GM12878 (cell line): ENCODE data around the gene B4GALNT2.

ENCODE experiments used
- BRCA1 ChIP-seq: IDR thresholded peaks from 2 replicates; pipeline ENCODE4 v1.6.1; 2011; ENCODE audit warnings: low read depth, low read length, improper control_type of control experiment
- CREM ChIP-seq: IDR thresholded peaks from 2 replicates; pipeline ENCODE4 v1.6.1; 2014; ENCODE audit warnings: antibody characterized with exemption, low read depth
- CTCF ChIP-seq, 3 experiments: IDR thresholded peaks in 2 of 3; conservative IDR thresholded peaks in 1 of 3; 2 replicates each; pipeline ENCODE4 v1.5.1; 2011; ENCODE audit warnings: low read depth in 3 of 3, low read length in 3 of 3, mild to moderate bottlenecking in 3 of 3, control low read depth in 2 of 3, moderate library complexity in 2 of 3, inconsistent platforms in 1 of 3, mixed read lengths in 1 of 3; ENCODE audit not compliant: control insufficient read depth in 2 of 3, insufficient read depth in 1 of 3; ENCODE audit errors: extremely low read depth in 1 of 3
- E4F1 ChIP-seq: fragments of 450-650 bp; IDR thresholded peaks from 2 replicates; pipeline ENCODE4 v1.6.1; 2018; ENCODE audit warnings: borderline replicate concordance, mild to moderate bottlenecking; ENCODE audit not compliant: partially characterized antibody
- IRF4 ChIP-seq: IDR thresholded peaks from 2 replicates; pipeline ENCODE4 v1.6.1; 2011; ENCODE audit warnings: low read depth, low read length
- KDM1A ChIP-seq: fragments of 200-600 bp; sonication (generic); IDR thresholded peaks from 2 replicates; pipeline ENCODE4 v1.6.1; 2016; ENCODE audit warnings: borderline replicate concordance
- MXI1 ChIP-seq: fragments of 150-350 bp; IDR thresholded peaks from 2 replicates; pipeline ENCODE4 v1.6.1; 2011; ENCODE audit warnings: low read depth, mild to moderate bottlenecking, inconsistent platforms, low read length, improper control_type of control experiment
- PAX8 ChIP-seq: fragments of 450-650 bp; IDR thresholded peaks from 2 replicates; pipeline ENCODE4 v1.6.1; 2017; ENCODE audit warnings: mild to moderate bottlenecking, moderate library complexity
- PML ChIP-seq: IDR thresholded peaks from 2 replicates; pipeline ENCODE4 v1.6.1; 2012; ENCODE audit warnings: low read length, inconsistent platforms
- RAD21 ChIP-seq: IDR thresholded peaks from 2 replicates; pipeline ENCODE4 v1.6.1; 2011; ENCODE audit warnings: mild to moderate bottlenecking, low read depth, low read length, moderate library complexity; ENCODE audit not compliant: insufficient read depth
- TAF1 ChIP-seq: IDR thresholded peaks from 2 replicates; pipeline ENCODE4 v1.6.1; 2011; ENCODE audit warnings: mild to moderate bottlenecking, low read depth, low read length, borderline replicate concordance
- TCF7 ChIP-seq: IDR thresholded peaks from 2 replicates; pipeline ENCODE4 v1.6.1; 2014; ENCODE audit warnings: antibody characterized with exemption, borderline replicate concordance
- YY1 ChIP-seq: IDR thresholded peaks from 2 replicates; pipeline ENCODE4 v1.6.1; 2011; ENCODE audit warnings: low read depth, mild to moderate bottlenecking, low read length
- ZBTB33 ChIP-seq: fragments of 450-650 bp; IDR thresholded peaks from 2 replicates; pipeline ENCODE4 v1.6.1; 2017; ENCODE audit warnings: mild to moderate bottlenecking

- TF ChIP-seq E4F1 (no peak), TCF7 (no peak), KDM1A (no peak), BRCA1 (no peak), TAF1 (no peak), RAD21 (peak; percentile 46; the same call in 1 of the 2 replicates), YY1 (no peak), IRF4 (no peak), CREM (no peak), PAX8 (no peak), PML (no peak), MXI1 (no peak), CTCF (IDR thresholded peaks at IDR 0.05 in 2 of 3, conservative IDR thresholded peaks at IDR 0.05 in 1 of 3; ENCODE audit: control insufficient read depth in 2 of 3, extremely low read depth in 1 of 3, insufficient read depth in 1 of 3, low read depth in 3 of 3, low read length in 3 of 3) (peak; percentile 42 to 70 (median 45)), ZBTB33 (no peak)
Observed at GRCh38 chr17:49218941-49219913, 86.7 kb downstream of the B4GALNT2 start.
